SU-DHL-6 (cell line): ENCODE data around the gene LCP2.

ENCODE experiments used
- H2AFZ ChIP-seq: fragments of 200-600 bp; sonication (generic); 2 replicates; pipeline ENCODE4 v1.6.1; 2014; ENCODE audit warnings: low read depth, mild to moderate bottlenecking, moderate library complexity, mixed read lengths, antibody characterized with exemption, low read length; ENCODE audit not compliant: severe bottlenecking
- H3F3A ChIP-seq: fragments of 200-600 bp; shearing (Covaris generic); 2 replicates; pipeline ENCODE4 v1.6.0; 2016; ENCODE audit warnings: antibody characterized with exemption, mild to moderate bottlenecking; ENCODE audit not compliant: insufficient read depth
- H3K27ac ChIP-seq: fragments of 200-600 bp; sonication (generic); 2 replicates; pipeline ENCODE4 v1.5.1; 2016; ENCODE audit warnings: low read depth, mild to moderate bottlenecking, low read length, moderate library complexity, mixed read lengths
- H3K27me3 ChIP-seq: fragments of 200-600 bp; sonication (generic), shearing (Covaris generic); 2 replicates; pipeline ENCODE4 v1.6.0; 2014; ENCODE audit warnings: mild to moderate bottlenecking, low read length
- H3K36me3 ChIP-seq: fragments of 200-600 bp; sonication (generic); 2 replicates; pipeline ENCODE4 v1.6.1; 2014; ENCODE audit warnings: mild to moderate bottlenecking, low read length, mixed read lengths
- H3K4me2 ChIP-seq: fragments of 300-600, 200-600 bp; shearing (Covaris generic), sonication (generic); 2 replicates; pipeline ENCODE4 v1.6.0; 2014; ENCODE audit warnings: low read length, low read depth, mild to moderate bottlenecking; ENCODE audit not compliant: poor library complexity, severe bottlenecking
- H3K4me3 ChIP-seq: fragments of 200-600 bp; sonication (generic); 2 replicates; pipeline ENCODE4 v1.5.1; 2014; ENCODE audit warnings: antibody characterized with exemption, low read length, mild to moderate bottlenecking, mixed read lengths; ENCODE audit not compliant: insufficient read depth, poor library complexity, severe bottlenecking
- H3K79me2 ChIP-seq: fragments of 200-600 bp; sonication (generic); 2 replicates; pipeline ENCODE4 v1.6.1; 2014; ENCODE audit warnings: mild to moderate bottlenecking, low read length, moderate library complexity; ENCODE audit not compliant: insufficient read depth
- H3K9ac ChIP-seq: fragments of 200-600 bp; sonication (generic); 2 replicates; pipeline ENCODE4 v1.7.0; 2014; ENCODE audit warnings: mild to moderate bottlenecking, low read length
- H3K9me2 ChIP-seq: fragments of 200-600 bp; sonication (generic); replicated peaks from 2 replicates; pipeline ENCODE4 v1.6.1; 2014; ENCODE audit warnings: low read length; ENCODE audit not compliant: insufficient read depth
- H3K9me3 ChIP-seq: fragments of 200-600 bp; sonication (generic); 2 replicates; pipeline ENCODE4 v1.6.1; 2014; ENCODE audit warnings: low read length, mixed read lengths; ENCODE audit not compliant: insufficient read depth
- H4K20me1 ChIP-seq: fragments of 200-600 bp; sonication (generic); 2 replicates; pipeline ENCODE4 v1.6.1; 2014; ENCODE audit warnings: low read depth, mild to moderate bottlenecking, antibody characterized with exemption, low read length, moderate library complexity, mixed read lengths
- EZH2phosphoT487 ChIP-seq: fragments of 200-600 bp; sonication (generic), shearing (Covaris generic); conservative IDR thresholded peaks from 2 replicates; pipeline ENCODE4 v1.6.1; 2018; ENCODE audit warnings: mild to moderate bottlenecking, antibody characterized with exemption, low read length, moderate library complexity, mixed read lengths
- TF ChIP-seq, protein P1 (sequence below): fragments of 200-600 bp; sonication (generic); IDR thresholded peaks from one replicate; pipeline ENCODE4 v1.5.1; 2017; ENCODE audit warnings: antibody characterized with exemption, mild to moderate bottlenecking, low read length, moderate library complexity; ENCODE audit not compliant: insufficient read depth, poor library complexity, severe bottlenecking

Gene LCP2

DNA sequence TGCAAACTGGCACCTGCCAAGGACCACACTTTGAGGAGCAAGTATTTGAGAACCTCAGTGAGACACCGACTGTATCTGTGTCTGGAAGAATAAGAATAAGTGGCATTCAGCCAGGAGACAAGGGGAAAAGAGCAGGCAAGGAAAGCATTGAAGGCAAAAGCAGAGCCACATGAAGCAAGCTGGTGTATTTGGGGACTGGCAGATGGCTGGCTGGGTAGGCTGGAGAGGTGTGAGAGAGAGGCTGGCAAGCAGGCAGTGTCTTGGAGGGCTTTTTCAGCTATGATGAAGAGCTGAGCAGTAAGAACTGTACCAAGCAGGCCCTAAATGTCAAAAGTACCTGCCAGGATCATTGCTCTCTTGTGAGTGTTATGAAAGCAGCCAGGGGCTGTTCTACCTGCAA, 78.9 kb downstream of the LCP2 start:
- Histone ChIP-seq H3K27ac (no peak overlapping the region), H4K20me1 (no peaks in the 10 kb centered on the region), H3K27me3 (no peaks in the 10 kb centered on the region), H3K36me3 (no peaks in the 10 kb centered on the region), H3F3A (no peaks in the 10 kb centered on the region), H3K79me2 (no peaks in the 10 kb centered on the region), H3K9me2 (no peaks in the 10 kb centered on the region), H3K9ac (no peak overlapping the region), H3K4me3 (no peak overlapping the region), H3K9me3 (no peaks in the 10 kb centered on the region), H2AFZ (no peak overlapping the region), H3K4me2 (no peak overlapping the region)
- no peak for TF ChIP-seq EZH2phosphoT487
- TF ChIP-seq, protein P1, sequence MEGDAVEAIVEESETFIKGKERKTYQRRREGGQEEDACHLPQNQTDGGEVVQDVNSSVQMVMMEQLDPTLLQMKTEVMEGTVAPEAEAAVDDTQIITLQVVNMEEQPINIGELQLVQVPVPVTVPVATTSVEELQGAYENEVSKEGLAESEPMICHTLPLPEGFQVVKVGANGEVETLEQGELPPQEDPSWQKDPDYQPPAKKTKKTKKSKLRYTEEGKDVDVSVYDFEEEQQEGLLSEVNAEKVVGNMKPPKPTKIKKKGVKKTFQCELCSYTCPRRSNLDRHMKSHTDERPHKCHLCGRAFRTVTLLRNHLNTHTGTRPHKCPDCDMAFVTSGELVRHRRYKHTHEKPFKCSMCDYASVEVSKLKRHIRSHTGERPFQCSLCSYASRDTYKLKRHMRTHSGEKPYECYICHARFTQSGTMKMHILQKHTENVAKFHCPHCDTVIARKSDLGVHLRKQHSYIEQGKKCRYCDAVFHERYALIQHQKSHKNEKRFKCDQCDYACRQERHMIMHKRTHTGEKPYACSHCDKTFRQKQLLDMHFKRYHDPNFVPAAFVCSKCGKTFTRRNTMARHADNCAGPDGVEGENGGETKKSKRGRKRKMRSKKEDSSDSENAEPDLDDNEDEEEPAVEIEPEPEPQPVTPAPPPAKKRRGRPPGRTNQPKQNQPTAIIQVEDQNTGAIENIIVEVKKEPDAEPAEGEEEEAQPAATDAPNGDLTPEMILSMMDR: no peak

DNA sequence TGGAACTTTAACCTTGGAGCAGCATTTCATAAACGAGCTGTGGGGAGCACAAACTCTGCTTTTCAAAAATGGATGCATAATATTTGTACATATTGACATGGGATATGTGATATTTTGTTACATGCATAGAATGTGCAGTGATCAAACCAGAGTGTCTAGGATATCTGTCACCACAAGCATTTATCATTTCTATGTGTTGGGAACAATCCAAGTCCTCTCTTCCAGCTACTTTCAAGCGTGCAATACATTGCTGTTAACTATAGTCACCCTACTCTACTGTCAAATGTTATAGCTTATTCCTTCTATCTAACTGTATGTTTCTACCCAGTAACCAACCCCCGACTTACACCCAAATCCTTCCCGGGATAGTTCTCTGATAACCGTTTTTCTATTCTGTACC, 79.7 kb downstream of the LCP2 start:
- Histone ChIP-seq H3K36me3 (no peaks in the 10 kb centered on the region), H3F3A (no peaks in the 10 kb centered on the region), H3K4me3 (no peak overlapping the region), H3K79me2 (no peaks in the 10 kb centered on the region), H3K9me2 (no peaks in the 10 kb centered on the region), H2AFZ (no peak overlapping the region), H3K27ac (no peak overlapping the region), H3K27me3 (no peaks in the 10 kb centered on the region), H3K9ac (no peak overlapping the region), H3K9me3 (no peaks in the 10 kb centered on the region), H4K20me1 (no peaks in the 10 kb centered on the region), H3K4me2 (no peak overlapping the region)
- TF ChIP-seq, protein P1: no peak
- no peak for TF ChIP-seq EZH2phosphoT487

DNA sequence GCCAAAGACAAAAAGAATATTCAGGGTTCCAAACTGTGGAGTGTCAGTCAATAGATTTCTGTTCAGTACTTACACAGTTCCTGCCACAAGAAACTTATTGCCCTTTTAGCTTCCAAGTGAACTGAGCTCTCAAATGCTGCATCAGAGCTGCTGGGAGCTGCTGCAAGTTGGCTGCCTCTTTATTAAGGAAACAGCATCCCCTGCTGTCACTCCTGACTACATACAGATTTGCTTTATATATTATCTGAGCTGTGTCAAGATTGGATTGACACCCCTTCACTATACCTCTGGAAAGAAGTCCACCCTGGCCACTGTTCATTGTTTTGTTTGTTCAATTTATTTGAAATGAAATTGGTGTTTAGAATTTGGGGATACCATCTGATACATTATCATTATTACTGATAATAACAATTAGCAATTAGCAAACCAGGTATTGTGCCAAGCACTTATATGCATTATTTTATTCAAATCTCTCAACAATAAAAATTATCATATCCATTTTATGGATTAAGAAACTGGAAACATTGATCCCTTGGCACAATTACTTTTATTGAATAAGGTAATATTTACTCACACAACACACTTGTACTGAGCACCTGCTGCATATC, 81.2 kb downstream of the LCP2 start:
- H3K79me2 ChIP-seq: no peaks in the 10 kb centered on the region
- TF ChIP-seq, protein P1: no peak
- no peak for TF ChIP-seq EZH2phosphoT487
- no peak overlapping the region for H2AFZ ChIP-seq
- no peak overlapping the region for H3K27ac ChIP-seq
- H3K4me2 ChIP-seq: no peak overlapping the region
- no peaks in the 10 kb centered on the region for H3K9me3 ChIP-seq
- no peaks in the 10 kb centered on the region for H3K9me2 ChIP-seq
- no peaks in the 10 kb centered on the region for H3K36me3 ChIP-seq
- no peaks in the 10 kb centered on the region for H4K20me1 ChIP-seq
- no peaks in the 10 kb centered on the region for H3F3A ChIP-seq
- no peaks in the 10 kb centered on the region for H3K27me3 ChIP-seq
- no peak overlapping the region for H3K9ac ChIP-seq
- H3K4me3 ChIP-seq: no peak overlapping the region
